ENCODE data around the gene SOCS1. TPM values are rescaled to one million over a fixed set of nuclear protein-coding genes. Genes with fewer than 3 reads are reported as not detected.
A peak's percentile ranks its signal among the peaks of the same experiment; 100 is the strongest.

SOCS1 gene
- total and polyA plus RNA-seq, 10 donors = 7.7 to 50.8 (median 21.8) TPM

GRCh38 chr16:11208916-11209665, 46.9 kb downstream of the SOCS1 start:
- Histone ChIP-seq H3K9me3 (peaks cover 0 to 11% (median 6%) of the 10 kb centered on the region in 8 donors), H3K36me3 (no peaks in the 10 kb centered on the region), H3K4me1 (peaks cover 6 to 62% (median 19%) of the 10 kb centered on the region in 6 donors), H3K27me3 (replicated peaks in 1 of 7) (peaks cover 0 to 37% (median 0%) of the 10 kb centered on the region in 7 donors), H3K27ac (peak overlapping the region in 2 of 8 donors; percentile 39 to 40), H3K4me3 (no peak overlapping the region)
- intact Hi-C loops (cut with DNase I; ENCODE audit: low total_unique reads) = no loop called here
- no peak for DNase-seq
- TF ChIP-seq CTCF (IDR thresholded peaks at IDR 0.05 in 8 of 11, conservative IDR thresholded peaks at IDR 0.05 in 3 of 11) = no peak
- WGBS, 5 donors = 64 to 81% (median 66%) methylated on average over 9 of the region's 9 CpGs

GRCh38 chr16:11207646-11208045, 48.4 kb downstream of the SOCS1 start:
- intact Hi-C loops (cut with DNase I; ENCODE audit: low total_unique reads) = no loop called here
- H3K36me3 ChIP-seq = no peaks in the 10 kb centered on the region
- DNase-seq = no peak
- H3K27ac ChIP-seq = no peak overlapping the region
- H3K27me3 ChIP-seq (replicated peaks in 1 of 7) = peaks cover 0 to 30% (median 0%) of the 10 kb centered on the region in 7 donors
- H3K4me1 ChIP-seq = peaks cover 6 to 66% (median 19%) of the 10 kb centered on the region in 6 donors
- 92 to 100% (median 93%) methylated on average over 2 to 3 of the region's 3 CpGs for WGBS, 5 donors
- peaks cover 0 to 11% (median 6%) of the 10 kb centered on the region in 8 donors for H3K9me3 ChIP-seq
- no peak overlapping the region for H3K4me3 ChIP-seq
- TF ChIP-seq POLR2A (IDR thresholded peaks at IDR 0.05) (no peak), CTCF (IDR thresholded peaks at IDR 0.05 in 8 of 11, conservative IDR thresholded peaks at IDR 0.05 in 3 of 11) (no peak), POLR2AphosphoS5 (IDR thresholded peaks at IDR 0.05) (no peak)

- intact Hi-C loops (cut with DNase I; ENCODE audit: low total_unique reads) = no loop called here
- peaks cover 0 to 21% (median 0%) of the 10 kb centered on the region in 7 donors for H3K27me3 ChIP-seq (replicated peaks in 1 of 7)
- H3K9me3 ChIP-seq = peaks cover 0 to 11% (median 6%) of the 10 kb centered on the region in 8 donors
- H3K27ac ChIP-seq = peak overlapping the region in 5 of 8 donors; percentile 27 to 70 (median 47)
- DNase-seq = no peak
- TF ChIP-seq POLR2AphosphoS5 (IDR thresholded peaks at IDR 0.05) (peak in 2 of 3 donors; percentile 22 to 62), POLR2A (IDR thresholded peaks at IDR 0.05) (no peak), CTCF (IDR thresholded peaks at IDR 0.05 in 8 of 11, conservative IDR thresholded peaks at IDR 0.05 in 3 of 11) (no peak)
- H3K4me3 ChIP-seq = no peak overlapping the region
- no peaks in the 10 kb centered on the region for H3K36me3 ChIP-seq
- H3K4me1 ChIP-seq = peaks cover 6 to 72% (median 20%) of the 10 kb centered on the region in 6 donors
- WGBS, 5 donors = 32 to 57% (median 40%) methylated on average over 10 to 13 of the region's 13 CpGs
Observed at GRCh38 chr16:11205754-11206581, 50.0 kb downstream of the SOCS1 start.
